Heart left ventricle (tissue), 16 donors: ENCODE results near the gene ASB10. TPM values are rescaled to one million over a fixed set of nuclear protein-coding genes. Genes with fewer than 3 reads are reported as not detected.

Experiments used
- ATAC-seq, 4 donors: fragments of 200-7000 bp; cut with Tn5 transposase; one replicate each; pipeline ENCODE4 v1.9.1; 2020 to 2022; ENCODE audit warnings: moderate library complexity in 4 of 4, mild to moderate bottlenecking in 3 of 4, moderate number of reproducible peaks in 1 of 4
- DNase-seq, 5 donors: peaks; one replicate each; pipeline ENCODE4 v3.0.0-alpha.2; 2020
- H3K27ac ChIP-seq, 12 donors: fragments of 200-600 bp; sonication (generic) in 4 of 12; one replicate each; pipeline versions ENCODE4 v1.5.0 to v1.8.0; 2016 to 2022; ENCODE audit warnings: mild to moderate bottlenecking in 2 of 12
- H3K27me3 ChIP-seq, 9 donors: fragments of 200-600 bp; sonication (generic) in 2 of 9; one replicate each; pipeline versions ENCODE4 v1.5.1 to v1.8.0; 2016 to 2022; ENCODE audit warnings: mild to moderate bottlenecking in 3 of 9
- H3K36me3 ChIP-seq, 9 donors: fragments of 200-600 bp; sonication (generic) in 2 of 9; one replicate each; pipeline versions ENCODE4 v1.5.0 to v1.8.0; 2018 to 2022; ENCODE audit warnings: mild to moderate bottlenecking in 2 of 9
- H3K4me1 ChIP-seq, 12 donors: fragments of 200-600 bp; sonication (generic) in 4 of 12; one replicate each; pipeline versions ENCODE4 v1.5.0 to v1.8.0; 2016 to 2022; ENCODE audit warnings: mild to moderate bottlenecking in 3 of 12
- H3K4me3 ChIP-seq, 12 donors: fragments of 200-600 bp; sonication (generic) in 4 of 12; one replicate each; pipeline versions ENCODE4 v1.5.0 to v1.8.0; 2017 to 2022; ENCODE audit warnings: mild to moderate bottlenecking in 9 of 12, moderate library complexity in 4 of 12
- H3K9me3 ChIP-seq, 12 donors: fragments of 200-600 bp; sonication (generic) in 4 of 12; one replicate each; pipeline versions ENCODE4 v1.5.0 to v1.8.0; 2016 to 2022; ENCODE audit warnings: mild to moderate bottlenecking in 1 of 12
- CTCF ChIP-seq, 12 donors: fragments of 200-600 bp; sonication (generic) in 4 of 12; IDR thresholded peaks; one replicate each; pipeline versions ENCODE4 v1.5.0 to v1.8.0; 2018 to 2022; ENCODE audit warnings: antibody characterized with exemption in 12 of 12, mild to moderate bottlenecking in 5 of 12
- POLR2A ChIP-seq, 2 donors: fragments of 450-650 bp; IDR thresholded peaks; one replicate each; pipeline ENCODE4 v1.6.1; 2017; ENCODE audit warnings: antibody characterized with exemption in 2 of 2, mild to moderate bottlenecking in 2 of 2, moderate library complexity in 2 of 2
- WGBS, 4 donors: extraction: QIAGEN DNeasy Blood & Tissue Kit in 2 of 4; methylation state at CpG; one replicate each; pipeline versions ENCODE4 v1.1.5 to v1.1.7; 2013 to 2018; 5-methylcytosine and 5-hydroxymethylcytosine counted together
- intact Hi-C, 10 donors: fragments of 100-400 bp; cut with DNase I; formaldehyde crosslinking; loops; one replicate each; pipeline versions ENCODE4 v1.11.1 to v1.14.2; 2022
- polyA plus RNA-seq, 2 donors: library from polyadenylated mRNA; stranded (reverse); fragments of 200-250 nt; gene quantifications; one replicate each; pipeline ENCODE4 v1.2.3, GENCODE V29; 2013
- total RNA-seq, 9 donors: library from RNA; depleted of rRNA in 2 of 9; stranded (reverse); fragments of >200 nt in 2 of 9; fragmentation: NEBNext Ultra II Directional in 3 of 9; extraction: Animal tissue kit (Norgen Biotek cat#: 25700) in 3 of 9; gene quantifications; one replicate each; pipeline versions ENCODE4 v1.1.0 to v1.2.4, GENCODE V29; 2016 to 2023
- donor health status: ischemic (EF 13 %, LVEDD 7.1; RV severe dilation, severe dysfunction).
- donor health status: healthy with polysubstance abuse.
- donor health status: DM: no; HTN: yes; CAD: no.
- donor health status: DM: no; HTN: no; CAD: no.
- donor health status: ischemic (EF 25% LVEDD 6.9; RV normal size, moderate dysfunction).
- donor health status: ischemic (EF 25% LVEDD 5.7; RV mildly dilated, moderate dysfunction).
- donor health status: healthy.
- donor health status: DM: yes; HTN: yes; CAD: no.
- donor health status: ischemic (EF 35%, LVEDD 5.7; RV mildly dilated, moderate dysfunction).
- donor health status: nonischemic (EF 11% LVEDD 7.7; RV severe dilation, severe dysfunction).
- donor health status: DM: yes; HTN: yes; CAD: no.
- donor health status: PGD.
- donor health status: ischemic (EF 29% LVEDD 5.4; RV normal size, mild dysfunction).
- donor health status: nonischemic (EF 23%, LVEDD 6.1; RV moderate dilation, normal function).

Gene ASB10
- total and polyA plus RNA-seq, 11 donors = 6.9 to 37.1 (median 25.5) TPM

GRCh38 chr7:151129117-151129959 lies 57.7 kb downstream of the ASB10 start:
- Histone ChIP-seq H3K36me3 (peaks cover 0 to 82% (median 52%) of the 10 kb centered on the region in 9 donors), H3K27ac (no peak overlapping the region), H3K9me3 (no peaks in the 10 kb centered on the region), H3K4me1 (peaks cover 0 to 28% (median 9%) of the 10 kb centered on the region in 12 donors), H3K4me3 (no peak overlapping the region), H3K27me3 (no peaks in the 10 kb centered on the region)
- TF ChIP-seq CTCF (IDR thresholded peaks at IDR 0.05) (no peak), POLR2A (IDR thresholded peaks at IDR 0.05) (no peak)
- peak in 2 of 5 donors; percentile 20 to 38 for DNase-seq
- no peak for ATAC-seq
- 85 to 90% (median 88%) methylated on average over 17 to 28 of the region's 28 CpGs for WGBS, 4 donors
- intact Hi-C loops = loop anchor here in 4 of 10 donors (10.0 kb wide), 1 partner anchor 115 kb away; the partner anchor contains the start of gene SMARCD3 (in 4 of the 4)

- H3K27me3 ChIP-seq = no peaks in the 10 kb centered on the region
- H3K4me3 ChIP-seq = no peak overlapping the region
- DNase-seq (peak in 1 of 5 donors; percentile 19), ATAC-seq (no peak)
- intact Hi-C loops = loop anchor here in 4 of 10 donors (10.0 kb wide), 1 partner anchor 116 kb away; the partner anchor contains the start of gene SMARCD3 (in 4 of the 4)
- H3K36me3 ChIP-seq = peaks cover 0 to 83% (median 52%) of the 10 kb centered on the region in 9 donors
- no peak overlapping the region for H3K27ac ChIP-seq
- WGBS, 4 donors = 85 to 93% (median 90%) methylated on average over 6 to 8 of the region's 8 CpGs
- H3K9me3 ChIP-seq = no peaks in the 10 kb centered on the region
- no peak for TF ChIP-seq CTCF (IDR thresholded peaks at IDR 0.05)
- no peak for TF ChIP-seq POLR2A (IDR thresholded peaks at IDR 0.05)
- H3K4me1 ChIP-seq = peaks cover 0 to 30% (median 9%) of the 10 kb centered on the region in 12 donors
These were observed 58.3 kb downstream of the ASB10 start for GRCh38 chr7:151128716-151129115.

- Histone ChIP-seq H3K27me3 (no peaks in the 10 kb centered on the region), H3K4me1 (peaks cover 0 to 32% (median 9%) of the 10 kb centered on the region in 12 donors), H3K36me3 (peaks cover 0 to 83% (median 51%) of the 10 kb centered on the region in 9 donors), H3K9me3 (no peaks in the 10 kb centered on the region), H3K4me3 (no peak overlapping the region), H3K27ac (no peak overlapping the region)
- intact Hi-C loops = loop anchor here in 4 of 10 donors (10.0 kb wide), 1 partner anchor 117 kb away; the partner anchor contains the start of gene SMARCD3 (in 4 of the 4)
- ATAC-seq (no peak), DNase-seq (peak in 2 of 5 donors; percentile 20 to 42)
- WGBS, 4 donors = 78 to 84% (median 81%) methylated on average over 10 to 14 of the region's 14 CpGs
- TF ChIP-seq CTCF (IDR thresholded peaks at IDR 0.05) (no peak), POLR2A (IDR thresholded peaks at IDR 0.05) (no peak)
These were observed 58.9 kb downstream of the ASB10 start for GRCh38 chr7:151128144-151128543.
